Ishikawa (cell line): ENCODE data around the gene ADAMTS1.

ENCODE experiments used
- CEBPB ChIP-seq: IDR thresholded peaks from 2 replicates; pipeline ENCODE4 v1.6.1; 2012
- CREB1 ChIP-seq: IDR thresholded peaks from 2 replicates; pipeline ENCODE4 v1.6.1; 2012; ENCODE audit warnings: low read depth
- EGR1 ChIP-seq: IDR thresholded peaks from 2 replicates; pipeline ENCODE4 v1.6.1; 2012
- EP300 ChIP-seq: IDR thresholded peaks from 2 replicates; pipeline ENCODE4 v1.6.1; 2012; ENCODE audit warnings: borderline replicate concordance
- FOXM1 ChIP-seq: IDR thresholded peaks from 2 replicates; pipeline ENCODE4 v1.6.1; 2012; ENCODE audit warnings: low read depth, borderline replicate concordance
- MAX ChIP-seq: IDR thresholded peaks from 2 replicates; pipeline ENCODE4 v1.6.1; 2012
- NFIC ChIP-seq: IDR thresholded peaks from 2 replicates; pipeline ENCODE4 v1.6.1; 2012
- RAD21 ChIP-seq: IDR thresholded peaks from 2 replicates; pipeline ENCODE4 v1.6.1; 2012; ENCODE audit warnings: low read depth
- REST ChIP-seq: IDR thresholded peaks from 2 replicates; pipeline ENCODE4 v1.6.1; 2012; ENCODE audit warnings: low read depth, mild to moderate bottlenecking
- TCF12 ChIP-seq: IDR thresholded peaks from 2 replicates; pipeline ENCODE4 v1.6.1; 2012; ENCODE audit warnings: low read depth
- YY1 ChIP-seq: IDR thresholded peaks from 2 replicates; pipeline ENCODE4 v1.6.1; 2012; ENCODE audit warnings: low read depth
- ZBTB7A ChIP-seq: IDR thresholded peaks from 2 replicates; pipeline ENCODE4 v1.6.1; 2012; ENCODE audit warnings: low read depth
- TF ChIP-seq, protein P1 (sequence below): IDR thresholded peaks from 2 replicates; pipeline ENCODE4 v1.6.1; 2012

DNA sequence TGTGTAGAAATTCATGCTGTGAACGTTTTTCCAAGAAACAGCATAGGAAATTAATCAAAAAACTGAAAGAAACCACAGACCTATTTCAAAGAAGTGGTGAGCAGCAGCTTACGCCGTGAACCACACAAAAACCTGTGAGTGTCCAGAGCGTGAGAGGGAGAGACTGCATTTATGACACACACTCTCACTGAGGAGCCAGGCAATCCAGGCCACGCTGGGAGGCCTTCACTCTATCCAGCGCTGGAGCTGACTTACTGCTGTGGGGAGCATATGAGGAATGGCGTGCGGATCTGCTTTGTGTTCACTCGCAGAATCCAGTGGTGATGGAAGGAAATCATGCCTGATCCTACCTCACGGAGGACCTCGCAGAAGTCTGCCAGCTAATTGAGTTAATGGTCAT is 12.7 kb downstream of the ADAMTS1 start:
- no peak for TF ChIP-seq EP300
- no peak for TF ChIP-seq CEBPB
- TF ChIP-seq REST: no peak
- TF ChIP-seq, protein P1, sequence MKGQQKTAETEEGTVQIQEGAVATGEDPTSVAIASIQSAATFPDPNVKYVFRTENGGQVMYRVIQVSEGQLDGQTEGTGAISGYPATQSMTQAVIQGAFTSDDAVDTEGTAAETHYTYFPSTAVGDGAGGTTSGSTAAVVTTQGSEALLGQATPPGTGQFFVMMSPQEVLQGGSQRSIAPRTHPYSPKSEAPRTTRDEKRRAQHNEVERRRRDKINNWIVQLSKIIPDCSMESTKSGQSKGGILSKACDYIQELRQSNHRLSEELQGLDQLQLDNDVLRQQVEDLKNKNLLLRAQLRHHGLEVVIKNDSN: no peak
- no peak for TF ChIP-seq NFIC
- no peak for TF ChIP-seq MAX
- no peak for TF ChIP-seq CREB1
- no peak for TF ChIP-seq ZBTB7A
- TF ChIP-seq YY1: no peak
- no peak for TF ChIP-seq TCF12
- no peak for TF ChIP-seq RAD21
- no peak for TF ChIP-seq FOXM1
- TF ChIP-seq EGR1: no peak
